Suprapubic skin (tissue), 4 donors: Measurements from ENCODE around the gene RBMX2. TPM values are rescaled to one million over a fixed set of nuclear protein-coding genes. Genes with fewer than 3 reads are reported as not detected.
"Not testable (repeated sequence)": the region's sequence is repeated elsewhere in the genome, so short reads cannot be mapped to it uniquely, and the experiment has no call there.

ENCODE experiments used
- DNase-seq, 2 donors: peaks; one replicate each; pipeline ENCODE4 v3.0.0-alpha.2; 2019; ENCODE audit warnings: low spot score in 2 of 2
- H3K27ac ChIP-seq: fragments of 200-600 bp; sonication (generic); one replicate; pipeline ENCODE4 v1.5.1; 2019
- H3K27me3 ChIP-seq: fragments of 200-600 bp; sonication (generic); one replicate; pipeline ENCODE4 v1.5.1; 2019
- H3K36me3 ChIP-seq: fragments of 200-600 bp; sonication (generic); one replicate; pipeline ENCODE4 v1.5.1; 2019
- H3K4me1 ChIP-seq: fragments of 200-600 bp; sonication (generic); one replicate; pipeline ENCODE4 v1.5.1; 2019
- H3K4me3 ChIP-seq: fragments of 200-600 bp; sonication (generic); one replicate; pipeline ENCODE4 v1.5.1; 2019; ENCODE audit warnings: mild to moderate bottlenecking
- H3K9me3 ChIP-seq: fragments of 200-600 bp; sonication (generic); one replicate; pipeline ENCODE4 v1.5.1; 2019
- EP300 ChIP-seq: sonication (generic); formaldehyde crosslinking; IDR thresholded peaks from one replicate; pipeline ENCODE4 v1.6.1; 2017; ENCODE audit warnings: antibody characterized with exemption
- POLR2A ChIP-seq, 2 donors: fragments of 450-650 bp; IDR thresholded peaks; one replicate each; pipeline ENCODE4 v1.6.1; 2017; ENCODE audit warnings: antibody characterized with exemption in 2 of 2, mild to moderate bottlenecking in 2 of 2, moderate library complexity in 2 of 2
- POLR2AphosphoS5 ChIP-seq, 3 donors: sonication (generic); formaldehyde crosslinking; IDR thresholded peaks; one replicate each; pipeline ENCODE4 v1.6.1; 2017; ENCODE audit warnings: antibody characterized with exemption in 3 of 3
- WGBS: methylation state at CpG from one replicate; pipeline ENCODE4 v1.1.5; 2018; 5-methylcytosine and 5-hydroxymethylcytosine counted together
- total RNA-seq, 4 donors: library from RNA; depleted of rRNA; stranded (reverse); fragments of >200 nt; gene quantifications; one replicate each; pipeline ENCODE4 v1.1.0, GENCODE V29; 2016
- TF ChIP-seq, protein P1 (sequence below), 2 donors: fragments of 200-600 bp in 1 of 2; fragments of 450-650 bp in 1 of 2; sonication (generic) in 1 of 2; IDR thresholded peaks; one replicate each; pipeline ENCODE4 v1.5.1; 2016 to 2019; ENCODE audit warnings: antibody characterized with exemption in 2 of 2, mild to moderate bottlenecking in 1 of 2, moderate library complexity in 1 of 2

The RBMX2 gene, protein sequence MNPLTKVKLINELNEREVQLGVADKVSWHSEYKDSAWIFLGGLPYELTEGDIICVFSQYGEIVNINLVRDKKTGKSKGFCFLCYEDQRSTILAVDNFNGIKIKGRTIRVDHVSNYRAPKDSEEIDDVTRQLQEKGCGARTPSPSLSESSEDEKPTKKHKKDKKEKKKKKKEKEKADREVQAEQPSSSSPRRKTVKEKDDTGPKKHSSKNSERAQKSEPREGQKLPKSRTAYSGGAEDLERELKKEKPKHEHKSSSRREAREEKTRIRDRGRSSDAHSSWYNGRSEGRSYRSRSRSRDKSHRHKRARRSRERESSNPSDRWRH
- 10 to 100 TPM; 11.3 to 22.5 (median 15.9) TPM for total RNA-seq

DNA sequence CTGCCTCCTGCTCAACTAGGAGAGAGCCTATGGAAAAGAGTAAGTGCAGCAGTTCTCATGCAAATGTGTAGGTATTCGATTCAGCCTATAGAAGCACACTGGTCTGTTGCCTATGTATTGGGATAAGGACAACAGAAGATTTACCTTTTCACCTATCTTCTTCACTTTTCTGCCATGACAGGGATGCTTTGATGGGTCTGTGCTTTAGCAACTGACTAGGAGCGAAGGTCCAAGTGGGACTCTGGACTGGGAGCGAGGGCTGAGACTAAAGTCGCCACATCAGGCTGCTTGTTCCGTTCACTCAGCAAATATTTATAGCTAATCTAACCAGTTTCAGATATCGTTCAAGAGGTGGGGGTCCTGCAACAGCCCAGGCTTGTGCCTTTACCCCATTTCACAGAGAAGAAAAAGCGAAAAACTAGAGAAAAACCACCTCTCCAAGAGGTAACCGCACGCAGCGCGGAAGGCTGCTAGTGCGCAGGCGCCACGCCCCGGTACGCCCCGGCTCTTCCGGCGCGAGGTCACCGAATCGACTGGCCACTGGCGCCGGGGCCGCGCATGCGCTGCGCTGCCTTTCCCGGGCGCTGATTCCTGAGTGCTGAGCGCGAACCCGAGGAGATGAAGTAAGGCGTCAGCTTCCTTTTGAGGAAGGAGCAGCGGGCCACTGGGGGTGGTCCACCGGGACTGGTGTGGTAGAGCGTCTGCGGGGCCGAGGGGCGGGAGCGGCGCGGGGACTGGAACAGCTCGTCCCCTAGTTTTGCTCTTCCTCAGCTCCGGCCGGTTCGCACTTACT is at the start of gene RBMX2:
TSS of gene RBMX2 (plus strand) at position 573 of the 793 bp plus-strand sequence. CDS start at position 619, 46 bp downstream.
- 49% methylated on average over 22 of the region's 47 CpGs for WGBS
- peaks cover 6% of the 10 kb centered on the region for H3K4me1 ChIP-seq
- peaks cover 4% of the 10 kb centered on the region for H3K36me3 ChIP-seq
- H3K27me3 ChIP-seq = no peaks in the 10 kb centered on the region
- TF ChIP-seq POLR2A (IDR thresholded peaks at IDR 0.05) (no peak), EP300 (no peak), POLR2AphosphoS5 (IDR thresholded peaks at IDR 0.05) (no peak)
- TF ChIP-seq, protein P1, sequence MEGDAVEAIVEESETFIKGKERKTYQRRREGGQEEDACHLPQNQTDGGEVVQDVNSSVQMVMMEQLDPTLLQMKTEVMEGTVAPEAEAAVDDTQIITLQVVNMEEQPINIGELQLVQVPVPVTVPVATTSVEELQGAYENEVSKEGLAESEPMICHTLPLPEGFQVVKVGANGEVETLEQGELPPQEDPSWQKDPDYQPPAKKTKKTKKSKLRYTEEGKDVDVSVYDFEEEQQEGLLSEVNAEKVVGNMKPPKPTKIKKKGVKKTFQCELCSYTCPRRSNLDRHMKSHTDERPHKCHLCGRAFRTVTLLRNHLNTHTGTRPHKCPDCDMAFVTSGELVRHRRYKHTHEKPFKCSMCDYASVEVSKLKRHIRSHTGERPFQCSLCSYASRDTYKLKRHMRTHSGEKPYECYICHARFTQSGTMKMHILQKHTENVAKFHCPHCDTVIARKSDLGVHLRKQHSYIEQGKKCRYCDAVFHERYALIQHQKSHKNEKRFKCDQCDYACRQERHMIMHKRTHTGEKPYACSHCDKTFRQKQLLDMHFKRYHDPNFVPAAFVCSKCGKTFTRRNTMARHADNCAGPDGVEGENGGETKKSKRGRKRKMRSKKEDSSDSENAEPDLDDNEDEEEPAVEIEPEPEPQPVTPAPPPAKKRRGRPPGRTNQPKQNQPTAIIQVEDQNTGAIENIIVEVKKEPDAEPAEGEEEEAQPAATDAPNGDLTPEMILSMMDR (IDR thresholded peaks at IDR 0.05) = no peak
- H3K27ac ChIP-seq = peak within 1 kb of the TSS; percentile 77
- H3K9me3 ChIP-seq = no peaks in the 10 kb centered on the region
- peak within 1 kb of the TSS; percentile 68 for H3K4me3 ChIP-seq
- peak; percentile 71 to 80 for DNase-seq

DNA sequence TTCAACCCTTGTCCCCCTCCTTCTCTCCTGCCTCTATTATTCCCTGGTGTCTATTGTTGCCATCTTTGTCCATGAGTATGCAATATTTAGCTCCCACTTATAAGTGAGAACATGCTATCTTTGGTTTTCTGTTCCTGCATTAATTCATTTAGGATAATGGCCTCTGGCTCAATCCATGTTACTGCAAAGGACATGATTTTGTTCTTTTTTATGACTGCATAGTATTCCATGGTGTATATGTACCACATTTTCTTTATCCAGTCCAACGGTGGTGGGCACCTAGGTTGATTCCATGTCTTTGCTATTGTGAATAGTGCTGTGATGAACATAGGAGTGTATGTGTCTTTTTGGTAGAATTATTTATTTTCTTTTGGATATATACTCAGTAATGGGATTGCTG is 49.7 kb upstream of the RBMX2 start:
- not testable (repeated sequence) for H3K27me3 ChIP-seq, H3K9me3 ChIP-seq, H3K36me3 ChIP-seq, H3K27ac ChIP-seq, H3K4me1 ChIP-seq, H3K4me3 ChIP-seq, DNase-seq
- 57% methylated on average over 1 of the region's 1 CpG for WGBS

DNA sequence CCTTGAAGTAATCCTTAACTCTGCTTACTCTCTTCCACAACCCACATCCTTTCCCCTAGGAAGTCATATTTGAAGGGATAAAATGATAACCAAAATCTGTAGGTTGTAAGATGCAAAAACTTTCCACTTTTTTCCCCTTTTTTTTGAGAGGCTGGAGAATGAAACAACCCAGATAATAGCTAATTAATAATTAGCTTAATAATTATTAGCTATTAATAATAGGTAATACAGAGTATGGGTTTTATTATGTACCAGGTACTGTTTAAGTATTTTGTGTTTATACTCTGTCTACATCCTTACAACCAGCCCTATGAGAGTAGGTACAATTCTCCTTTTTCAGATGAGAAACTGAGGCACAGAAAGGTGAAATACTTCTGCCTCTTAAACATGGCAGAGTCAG is 25.7 kb upstream of the RBMX2 start:
- no peak overlapping the region for H3K4me3 ChIP-seq
- no peak overlapping the region for H3K27ac ChIP-seq
- H3K36me3 ChIP-seq = peaks cover 3% of the 10 kb centered on the region
- DNase-seq = no peak
- H3K4me1 ChIP-seq = no peaks in the 10 kb centered on the region
- H3K9me3 ChIP-seq = no peaks in the 10 kb centered on the region
- TF ChIP-seq, protein P1 (IDR thresholded peaks at IDR 0.05) = no peak
- TF ChIP-seq POLR2A (IDR thresholded peaks at IDR 0.05) (no peak), POLR2AphosphoS5 (IDR thresholded peaks at IDR 0.05) (no peak), EP300 (no peak)
- no peaks in the 10 kb centered on the region for H3K27me3 ChIP-seq

DNA sequence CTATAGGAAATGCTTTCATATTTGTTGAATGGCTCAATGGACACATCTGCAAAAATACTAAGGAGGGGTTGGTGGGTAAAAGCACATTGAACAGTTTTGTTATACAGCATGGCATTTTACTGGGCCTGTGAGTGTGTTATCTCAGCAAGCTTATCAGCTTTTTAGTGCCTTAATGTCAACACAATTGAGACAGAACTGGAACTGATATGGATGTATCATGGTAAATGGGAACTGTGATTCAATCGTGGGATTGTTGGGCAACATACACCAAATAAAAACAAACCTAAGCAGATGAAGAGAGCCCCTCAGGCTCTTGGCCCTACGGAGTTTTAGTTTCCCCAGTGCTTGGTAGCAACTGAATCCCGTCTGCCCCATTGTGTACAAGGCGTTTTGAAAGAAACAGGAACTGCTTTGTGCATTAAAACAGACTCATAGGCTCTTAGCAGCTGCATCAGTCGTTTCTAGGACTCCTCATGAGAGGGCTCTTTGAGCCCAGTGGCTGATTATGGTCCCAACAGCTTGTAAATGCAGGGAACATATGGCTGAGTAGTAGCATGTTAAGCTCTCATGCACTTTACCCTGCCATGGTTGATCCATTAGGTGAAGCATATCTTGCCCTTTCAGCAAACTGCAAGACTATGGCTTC is 23.6 kb upstream of the RBMX2 start:
- peaks cover 3% of the 10 kb centered on the region for H3K36me3 ChIP-seq

DNA sequence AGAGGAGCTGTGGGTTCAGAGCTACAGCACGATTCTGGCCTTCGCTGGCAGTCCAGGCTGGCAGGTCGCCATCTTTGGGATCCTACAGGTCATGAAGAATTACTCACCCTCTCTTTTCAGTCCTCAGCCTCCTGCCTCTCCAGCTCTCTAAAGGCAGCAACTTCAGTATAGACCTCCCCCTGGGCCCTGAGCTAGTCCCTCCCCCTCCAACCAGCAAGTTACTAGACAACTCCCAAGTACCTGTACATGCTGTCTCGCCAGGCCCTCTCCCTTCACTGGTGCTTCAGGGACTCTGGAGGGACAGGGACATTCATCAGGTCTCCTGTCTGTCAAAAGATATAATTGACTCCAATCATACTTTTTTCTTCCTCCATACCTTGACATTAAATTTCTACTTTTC is 16.3 kb upstream of the RBMX2 start, which contains the start of gene GPR119:
TSS of gene GPR119 (minus strand) at position 155 of the 400 bp plus-strand sequence. CDS start 227 bp downstream, outside the sequence.
- Histone ChIP-seq H3K27ac (no peak within 1 kb of the TSS), H3K9me3 (no peaks in the 10 kb centered on the region), H3K4me1 (no peaks in the 10 kb centered on the region), H3K27me3 (no peaks in the 10 kb centered on the region), H3K4me3 (no peak within 1 kb of the TSS), H3K36me3 (no peaks in the 10 kb centered on the region)
- DNase-seq = no peak
- TF ChIP-seq, protein P1 (IDR thresholded peaks at IDR 0.05) = no peak
- no peak for TF ChIP-seq POLR2AphosphoS5 (IDR thresholded peaks at IDR 0.05)
- no peak for TF ChIP-seq POLR2A (IDR thresholded peaks at IDR 0.05)
- no peak for TF ChIP-seq EP300
- WGBS = 72% methylated on average over 4 of the region's 4 CpGs

More for the DNA sequence above, 23.6 kb upstream of the RBMX2 start:
- no peaks in the 10 kb centered on the region for H3K9me3 ChIP-seq
- H3K4me1 ChIP-seq = no peaks in the 10 kb centered on the region
- H3K27ac ChIP-seq = no peak overlapping the region
- H3K4me3 ChIP-seq = no peak overlapping the region
- DNase-seq = no peak
- H3K27me3 ChIP-seq = no peaks in the 10 kb centered on the region
- TF ChIP-seq, protein P1 (IDR thresholded peaks at IDR 0.05) = no peak
- no peak for TF ChIP-seq POLR2AphosphoS5 (IDR thresholded peaks at IDR 0.05)
- no peak for TF ChIP-seq POLR2A (IDR thresholded peaks at IDR 0.05)
- TF ChIP-seq EP300 = no peak
- 40% methylated on average over 5 of the region's 5 CpGs for WGBS
